GM13976 (cell line): ENCODE measurements around the gene CPVL.

Experiments used
- DNase-seq: peaks from one replicate; pipeline ENCODE4 v3.0.0; 2012; ENCODE audit warnings: low spot score
- CTCF ChIP-seq: IDR thresholded peaks from 2 replicates; pipeline ENCODE4 v1.5.1; 2012; ENCODE audit warnings: borderline replicate concordance, mild to moderate bottlenecking; ENCODE audit not compliant: insufficient read depth; ENCODE audit errors: extremely low read depth, missing control alignments, control extremely low read depth
- in situ Hi-C: fragments of 300-500 bp; cut with MboI; formaldehyde crosslinking; loops from one replicate; pipeline ENCODE4 v1.12.0; 2022; ENCODE audit warnings: low sequenced_read_pairs, mixed read lengths, inconsistent platforms; ENCODE audit not compliant: unreplicated experiment

The CPVL gene

GRCh38 chr7:29076631-29077030 is 69.7 kb downstream of the CPVL start:
- no peak for DNase-seq
- TF ChIP-seq CTCF = no peak
- in situ Hi-C loops = no loop called here

- no peak for DNase-seq
- in situ Hi-C loops = no loop called here
- TF ChIP-seq CTCF = no peak
These were observed 70.7 kb downstream of the CPVL start for GRCh38 chr7:29075606-29076005.

GRCh38 chr7:29071203-29071874 is 75.0 kb downstream of the CPVL start:
- DNase-seq = no peak
- TF ChIP-seq CTCF = no peak
- in situ Hi-C loops = no loop called here

GRCh38 chr7:29066641-29067040 is 79.7 kb downstream of the CPVL start:
- DNase-seq = no peak
- in situ Hi-C loops = no loop called here
- no peak for TF ChIP-seq CTCF

GRCh38 chr7:29065181-29065857 is 81.0 kb downstream of the CPVL start:
- TF ChIP-seq CTCF = no peak
- in situ Hi-C loops = no loop called here
- no peak for DNase-seq

- in situ Hi-C loops = no loop called here
- DNase-seq = no peak
- no peak for TF ChIP-seq CTCF
These were observed 82.5 kb downstream of the CPVL start for GRCh38 chr7:29063872-29064271.

GRCh38 chr7:29063236-29063635 is 83.1 kb downstream of the CPVL start:
- in situ Hi-C loops = no loop called here
- TF ChIP-seq CTCF = no peak
- DNase-seq = no peak
